ENCODE results near the gene AKR1C8.
"Not testable (repeated sequence)": the region's sequence is repeated elsewhere in the genome, so short reads cannot be mapped to it uniquely, and the experiment has no call there.

DNA sequence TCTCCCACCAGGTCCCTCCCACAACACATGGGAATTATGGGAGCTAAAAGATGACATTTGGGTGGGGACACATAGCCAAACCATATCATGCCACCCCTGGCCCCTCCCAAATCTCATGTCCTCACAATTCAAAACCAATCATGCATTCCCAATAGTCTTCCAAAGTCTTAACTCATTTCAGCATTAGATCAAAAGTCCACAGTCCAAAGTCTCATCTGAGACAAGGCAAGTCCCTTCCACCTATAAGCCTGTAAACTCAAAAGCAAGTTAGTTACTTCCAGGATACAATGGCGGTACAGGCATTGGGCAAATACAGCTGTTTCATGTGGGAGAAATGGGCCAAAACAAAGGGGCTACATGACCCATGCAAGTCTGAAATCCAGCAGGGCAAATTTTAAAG, 24.8 kb upstream of the AKR1C8 start:
- TF ChIP-seq, protein P1, sequence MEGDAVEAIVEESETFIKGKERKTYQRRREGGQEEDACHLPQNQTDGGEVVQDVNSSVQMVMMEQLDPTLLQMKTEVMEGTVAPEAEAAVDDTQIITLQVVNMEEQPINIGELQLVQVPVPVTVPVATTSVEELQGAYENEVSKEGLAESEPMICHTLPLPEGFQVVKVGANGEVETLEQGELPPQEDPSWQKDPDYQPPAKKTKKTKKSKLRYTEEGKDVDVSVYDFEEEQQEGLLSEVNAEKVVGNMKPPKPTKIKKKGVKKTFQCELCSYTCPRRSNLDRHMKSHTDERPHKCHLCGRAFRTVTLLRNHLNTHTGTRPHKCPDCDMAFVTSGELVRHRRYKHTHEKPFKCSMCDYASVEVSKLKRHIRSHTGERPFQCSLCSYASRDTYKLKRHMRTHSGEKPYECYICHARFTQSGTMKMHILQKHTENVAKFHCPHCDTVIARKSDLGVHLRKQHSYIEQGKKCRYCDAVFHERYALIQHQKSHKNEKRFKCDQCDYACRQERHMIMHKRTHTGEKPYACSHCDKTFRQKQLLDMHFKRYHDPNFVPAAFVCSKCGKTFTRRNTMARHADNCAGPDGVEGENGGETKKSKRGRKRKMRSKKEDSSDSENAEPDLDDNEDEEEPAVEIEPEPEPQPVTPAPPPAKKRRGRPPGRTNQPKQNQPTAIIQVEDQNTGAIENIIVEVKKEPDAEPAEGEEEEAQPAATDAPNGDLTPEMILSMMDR (IDR thresholded peaks at IDR 0.05) = not testable (repeated sequence)
- not testable (repeated sequence) for TF ChIP-seq POLR2A (IDR thresholded peaks at IDR 0.05)
